ENCODE measurements around the gene ZNF317. TPM values are rescaled to one million over a fixed set of nuclear protein-coding genes. Genes with fewer than 3 reads are reported as not detected.

The ZNF317 gene
- total RNA-seq, 2 experiments from 2014 or later: 26.5 to 37.4 TPM

GRCh38 chr19:9132422-9132821, 7.8 kb upstream of the ZNF317 start:
- ChIA-PET CTCF (ENCODE audit: unreplicated experiment) (interaction anchor here (0.6 kb wide), 1 partner anchor 14 kb away, joined by 3 read pairs; no protein-coding TSS in a partner anchor), POLR2A (no interaction called here)
- Histone ChIP-seq H2AFZ (ENCODE audit: low read length) (no peak overlapping the region), H3K36me3 (ENCODE audit: insufficient read depth, low read length) (no peaks in the 10 kb centered on the region), H4K20me1 (ENCODE audit: insufficient read depth, low read length) (no peaks in the 10 kb centered on the region), H3K27ac (ENCODE audit: low read depth, low read length, poor library complexity, severe bottlenecking) (no peak overlapping the region), H3K9me2 (ENCODE audit: insufficient read depth, low read length) (no peaks in the 10 kb centered on the region), H3K4me3 (ENCODE audit: low read depth, low read length, poor library complexity, severe bottlenecking) (no peak overlapping the region), H3K4me1 (ENCODE audit: insufficient read depth, low read length, poor library complexity, severe bottlenecking) (peaks cover 2% of the 10 kb centered on the region), H3K4me2 (ENCODE audit: low read length) (no peak overlapping the region), H3K79me2 (ENCODE audit: insufficient read depth, low read depth, low read length) (no peaks in the 10 kb centered on the region), H3K9me3 (ENCODE audit: low read length) (no peaks in the 10 kb centered on the region)
- TF ChIP-seq, protein P1, sequence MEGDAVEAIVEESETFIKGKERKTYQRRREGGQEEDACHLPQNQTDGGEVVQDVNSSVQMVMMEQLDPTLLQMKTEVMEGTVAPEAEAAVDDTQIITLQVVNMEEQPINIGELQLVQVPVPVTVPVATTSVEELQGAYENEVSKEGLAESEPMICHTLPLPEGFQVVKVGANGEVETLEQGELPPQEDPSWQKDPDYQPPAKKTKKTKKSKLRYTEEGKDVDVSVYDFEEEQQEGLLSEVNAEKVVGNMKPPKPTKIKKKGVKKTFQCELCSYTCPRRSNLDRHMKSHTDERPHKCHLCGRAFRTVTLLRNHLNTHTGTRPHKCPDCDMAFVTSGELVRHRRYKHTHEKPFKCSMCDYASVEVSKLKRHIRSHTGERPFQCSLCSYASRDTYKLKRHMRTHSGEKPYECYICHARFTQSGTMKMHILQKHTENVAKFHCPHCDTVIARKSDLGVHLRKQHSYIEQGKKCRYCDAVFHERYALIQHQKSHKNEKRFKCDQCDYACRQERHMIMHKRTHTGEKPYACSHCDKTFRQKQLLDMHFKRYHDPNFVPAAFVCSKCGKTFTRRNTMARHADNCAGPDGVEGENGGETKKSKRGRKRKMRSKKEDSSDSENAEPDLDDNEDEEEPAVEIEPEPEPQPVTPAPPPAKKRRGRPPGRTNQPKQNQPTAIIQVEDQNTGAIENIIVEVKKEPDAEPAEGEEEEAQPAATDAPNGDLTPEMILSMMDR (conservative IDR thresholded peaks at IDR 0.05; ENCODE audit: low read length): no peak
- TF ChIP-seq EZH2phosphoT487 (IDR thresholded peaks at IDR 0.05; ENCODE audit: borderline replicate concordance, low read depth, low read length): no peak
- DNase-seq (ENCODE audit: low spot score): no peak
- intact Hi-C loops (cut with micrococcal nuclease; ENCODE audit: unreplicated experiment): loop anchor here (10.0 kb wide), 2 partner anchors 172 to 302 kb away; partner anchors contain the start of genes ZNF266 and ZNF699
- no TSS peak for BruUV-seq (replicated peaks)

DNA sequence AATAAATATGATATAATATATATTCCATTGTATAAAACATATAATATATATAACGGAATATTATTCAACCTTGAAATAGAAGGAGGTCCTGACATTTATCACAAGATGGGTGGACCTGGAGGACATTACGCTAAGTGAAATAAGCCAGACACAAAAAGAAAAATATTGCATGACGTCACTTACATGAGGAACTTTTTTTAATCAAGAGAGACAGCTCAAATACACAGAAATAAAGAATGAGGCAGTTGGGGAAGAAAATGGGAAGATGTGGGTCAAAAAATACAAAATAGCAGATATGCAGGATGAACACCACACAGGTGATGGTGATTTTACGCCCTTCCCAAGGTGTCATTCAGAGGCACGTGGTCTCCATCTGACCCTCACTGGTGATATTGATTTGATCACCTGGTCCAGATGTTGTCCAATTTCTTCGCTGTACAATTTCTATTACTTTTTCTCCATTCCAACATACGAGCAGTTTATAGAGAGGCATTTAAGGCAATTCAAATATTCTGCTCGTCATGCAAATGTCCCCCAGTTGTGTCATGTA, 513 bp upstream of the ZNF317 start:
- Histone ChIP-seq H3K27ac (ENCODE audit: low read depth, low read length, poor library complexity, severe bottlenecking) (no peak overlapping the region), H3K9me2 (ENCODE audit: insufficient read depth, low read length) (no peaks in the 10 kb centered on the region), H4K20me1 (ENCODE audit: insufficient read depth, low read length) (peaks cover 11% of the 10 kb centered on the region; the same call in 1 of the 2 replicates), H2AFZ (ENCODE audit: low read length) (peak overlapping the region; percentile 96), H3K79me2 (ENCODE audit: insufficient read depth, low read depth, low read length) (peaks cover 44% of the 10 kb centered on the region), H3K4me2 (ENCODE audit: low read length) (peak overlapping the region; percentile 90), H3K9me3 (ENCODE audit: low read length) (peaks cover 25% of the 10 kb centered on the region), H3K4me3 (ENCODE audit: low read depth, low read length, poor library complexity, severe bottlenecking) (peak overlapping the region; percentile 87), H3K36me3 (ENCODE audit: insufficient read depth, low read length) (peaks cover 35% of the 10 kb centered on the region), H3K4me1 (ENCODE audit: insufficient read depth, low read length, poor library complexity, severe bottlenecking) (peaks cover 11% of the 10 kb centered on the region)
- ChIA-PET POLR2A (no interaction called here), CTCF (ENCODE audit: unreplicated experiment) (no interaction called here)
- TF ChIP-seq, protein P1 (conservative IDR thresholded peaks at IDR 0.05; ENCODE audit: low read length): no peak; the same call in 1 of the 2 replicates
- no peak for TF ChIP-seq EZH2phosphoT487 (IDR thresholded peaks at IDR 0.05; ENCODE audit: borderline replicate concordance, low read depth, low read length)
- peak; percentile 5 for DNase-seq (ENCODE audit: low spot score)
- intact Hi-C loops (cut with micrococcal nuclease; ENCODE audit: unreplicated experiment): loop anchor here (10.0 kb wide), 2 partner anchors 165 to 295 kb away; partner anchors contain the start of genes ZNF266 and ZNF699
- TSS peak; percentile 94 for BruUV-seq (replicated peaks)

- Histone ChIP-seq H2AFZ (ENCODE audit: low read length) (no peak overlapping the region), H3K4me3 (ENCODE audit: low read depth, low read length, poor library complexity, severe bottlenecking) (no peak overlapping the region), H3K79me2 (ENCODE audit: insufficient read depth, low read depth, low read length) (peaks cover 97% of the 10 kb centered on the region), H3K4me1 (ENCODE audit: insufficient read depth, low read length, poor library complexity, severe bottlenecking) (peaks cover 11% of the 10 kb centered on the region), H3K36me3 (ENCODE audit: insufficient read depth, low read length) (peaks cover 85% of the 10 kb centered on the region), H3K9me2 (ENCODE audit: insufficient read depth, low read length) (no peaks in the 10 kb centered on the region), H3K27ac (ENCODE audit: low read depth, low read length, poor library complexity, severe bottlenecking) (no peak overlapping the region), H3K4me2 (ENCODE audit: low read length) (no peak overlapping the region), H3K9me3 (ENCODE audit: low read length) (peaks cover 51% of the 10 kb centered on the region), H4K20me1 (ENCODE audit: insufficient read depth, low read length) (peaks cover 14% of the 10 kb centered on the region; the same call in 1 of the 2 replicates)
- CTCF ChIA-PET (ENCODE audit: unreplicated experiment): no interaction called here
- peak; percentile 36 for DNase-seq (ENCODE audit: low spot score)
- intact Hi-C loops (cut with micrococcal nuclease; ENCODE audit: unreplicated experiment): no loop called here
- TF ChIP-seq, protein P1 (conservative IDR thresholded peaks at IDR 0.05; ENCODE audit: low read length): no peak
- TF ChIP-seq EZH2phosphoT487 (IDR thresholded peaks at IDR 0.05; ENCODE audit: borderline replicate concordance, low read depth, low read length): no peak
- no TSS peak for BruUV-seq (replicated peaks)
- POLR2A ChIA-PET: no interaction called here
Measured at GRCh38 chr19:9144920-9145319, 4.7 kb downstream of the ZNF317 start.
